Memory B cell (primary cell): ENCODE results near the gene GPR84.

Experiments used
- ATAC-seq: fragments of 150-1000 bp; cut with Tn5 transposase; 2 replicates; pipeline ENCODE4 v1.10.0; 2021; ENCODE audit warnings: low read depth, mild to moderate bottlenecking, moderate library complexity
- DNase-seq, 2 donors: peaks; one replicate each; pipeline ENCODE4 v3.0.0; 2022; ENCODE audit warnings: low spot score in 2 of 2
- H3K27ac Mint-ChIP-seq: one replicate; pipeline ENCODE4 v1.8.0; 2022; ENCODE audit warnings: mild to moderate bottlenecking, moderate library complexity, mixed read lengths
- H3K27me3 Mint-ChIP-seq: one replicate; pipeline ENCODE4 v1.8.0; 2022; ENCODE audit warnings: mixed read lengths
- H3K36me3 Mint-ChIP-seq: one replicate; pipeline ENCODE4 v1.8.0; 2022; ENCODE audit warnings: mild to moderate bottlenecking, mixed read lengths
- H3K4me1 Mint-ChIP-seq: one replicate; pipeline ENCODE4 v1.8.0; 2022; ENCODE audit warnings: mixed read lengths
- H3K4me3 Mint-ChIP-seq: one replicate; pipeline ENCODE4 v1.8.0; 2022; ENCODE audit warnings: mild to moderate bottlenecking, moderate library complexity, mixed read lengths
- H3K9me3 Mint-ChIP-seq: one replicate; pipeline ENCODE4 v1.8.0; 2022; ENCODE audit warnings: mixed read lengths

The GPR84 gene

GRCh38 chr12:54324617-54325441 lies 39.5 kb downstream of the GPR84 start, which contains the start of gene COPZ1:
Gene COPZ1, plus strand, starts transcription at chr12:54325131. Its CDS starts 33 bp downstream, at chr12:54325164.
- DNase-seq (peak; percentile 81 to 89), ATAC-seq (peak; percentile 93)
- no peaks in the 10 kb centered on the region for H3K27me3 Mint-ChIP-seq
- H3K4me1 Mint-ChIP-seq = peaks cover 17% of the 10 kb centered on the region
- no peaks in the 10 kb centered on the region for H3K36me3 Mint-ChIP-seq
- no peaks in the 10 kb centered on the region for H3K9me3 Mint-ChIP-seq
- H3K27ac Mint-ChIP-seq = peak within 1 kb of the TSS; percentile 97
- peak within 1 kb of the TSS; percentile 95 for H3K4me3 Mint-ChIP-seq

GRCh38 chr12:54321363-54321762 lies 42.9 kb downstream of the GPR84 start:
- Mint-ChIP-seq H3K27me3 (no peaks in the 10 kb centered on the region), H3K4me3 (no peak overlapping the region), H3K4me1 (peaks cover 5% of the 10 kb centered on the region), H3K27ac (no peak overlapping the region), H3K36me3 (no peaks in the 10 kb centered on the region), H3K9me3 (no peaks in the 10 kb centered on the region)
- no peak for ATAC-seq
- DNase-seq = no peak
